ENCODE measurements around the gene FLNA. TPM values are rescaled to one million over a fixed set of nuclear protein-coding genes. Genes with fewer than 3 reads are reported as not detected.
A peak's percentile ranks its signal among the peaks of the same experiment; 100 is the strongest.

FLNA gene
- total and polyA plus RNA-seq, 2 donors = 164 to 412 TPM

GRCh38 chrX:154356596-154356995, 17.8 kb downstream of the FLNA start:
- Histone ChIP-seq H3K4me3 (ENCODE audit: low read length in 2 of 2) (no peak overlapping the region), H3K4me1 (ENCODE audit: control insufficient read depth in 2 of 2, insufficient read depth in 2 of 2, low read length in 2 of 2) (no peaks in the 10 kb centered on the region), H3K27ac (ENCODE audit: low read depth in 1 of 2, low read length in 1 of 2) (no peak overlapping the region), H3K36me3 (ENCODE audit: control insufficient read depth in 2 of 2, insufficient read depth in 2 of 2, low read length in 1 of 2) (peaks cover 78 to 91% of the 10 kb centered on the region in 2 donors), H3K27me3 (ENCODE audit: control insufficient read depth in 2 of 2, insufficient read depth in 1 of 2, low read length in 1 of 2) (no peaks in the 10 kb centered on the region), H3K9me3 (ENCODE audit: control insufficient read depth in 2 of 2, insufficient read depth in 1 of 2, low read length in 1 of 2) (peaks cover 0 to under 1% of the 10 kb centered on the region in 2 donors)
- DNase-seq (ENCODE audit: low read depth in 6 of 9, low spot score in 9 of 9) = no peak
- 96% methylated on average over 13 of the region's 13 CpGs for WGBS

GRCh38 chrX:154355776-154356140, 18.7 kb downstream of the FLNA start:
- no peak for DNase-seq (ENCODE audit: low read depth in 6 of 9, low spot score in 9 of 9)
- Histone ChIP-seq H3K9me3 (ENCODE audit: control insufficient read depth in 2 of 2, insufficient read depth in 1 of 2, low read length in 1 of 2) (no peaks in the 10 kb centered on the region), H3K36me3 (ENCODE audit: control insufficient read depth in 2 of 2, insufficient read depth in 2 of 2, low read length in 1 of 2) (peaks cover 81 to 95% of the 10 kb centered on the region in 2 donors), H3K4me1 (ENCODE audit: control insufficient read depth in 2 of 2, insufficient read depth in 2 of 2, low read length in 2 of 2) (no peaks in the 10 kb centered on the region), H3K27ac (ENCODE audit: low read depth in 1 of 2, low read length in 1 of 2) (no peak overlapping the region), H3K27me3 (ENCODE audit: control insufficient read depth in 2 of 2, insufficient read depth in 1 of 2, low read length in 1 of 2) (no peaks in the 10 kb centered on the region), H3K4me3 (ENCODE audit: low read length in 2 of 2) (no peak overlapping the region)
- 95% methylated on average over 12 of the region's 12 CpGs for WGBS

GRCh38 chrX:154355094-154355775, 19.2 kb downstream of the FLNA start:
- Histone ChIP-seq H3K4me1 (ENCODE audit: control insufficient read depth in 2 of 2, insufficient read depth in 2 of 2, low read length in 2 of 2) (no peaks in the 10 kb centered on the region), H3K9me3 (ENCODE audit: control insufficient read depth in 2 of 2, insufficient read depth in 1 of 2, low read length in 1 of 2) (no peaks in the 10 kb centered on the region), H3K36me3 (ENCODE audit: control insufficient read depth in 2 of 2, insufficient read depth in 2 of 2, low read length in 1 of 2) (peaks cover 83 to 95% of the 10 kb centered on the region in 2 donors), H3K27me3 (ENCODE audit: control insufficient read depth in 2 of 2, insufficient read depth in 1 of 2, low read length in 1 of 2) (no peaks in the 10 kb centered on the region), H3K27ac (ENCODE audit: low read depth in 1 of 2, low read length in 1 of 2) (no peak overlapping the region), H3K4me3 (ENCODE audit: low read length in 2 of 2) (no peak overlapping the region)
- no peak for DNase-seq (ENCODE audit: low read depth in 6 of 9, low spot score in 9 of 9)
- 93% methylated on average over 30 of the region's 30 CpGs for WGBS

- no peaks in the 10 kb centered on the region for H3K27me3 ChIP-seq (ENCODE audit: control insufficient read depth in 2 of 2, insufficient read depth in 1 of 2, low read length in 1 of 2)
- H3K9me3 ChIP-seq (ENCODE audit: control insufficient read depth in 2 of 2, insufficient read depth in 1 of 2, low read length in 1 of 2) = no peaks in the 10 kb centered on the region
- H3K27ac ChIP-seq (ENCODE audit: low read depth in 1 of 2, low read length in 1 of 2) = no peak overlapping the region
- peaks cover 83 to 95% of the 10 kb centered on the region in 2 donors for H3K36me3 ChIP-seq (ENCODE audit: control insufficient read depth in 2 of 2, insufficient read depth in 2 of 2, low read length in 1 of 2)
- WGBS = 95% methylated on average over 13 of the region's 13 CpGs
- no peaks in the 10 kb centered on the region for H3K4me1 ChIP-seq (ENCODE audit: control insufficient read depth in 2 of 2, insufficient read depth in 2 of 2, low read length in 2 of 2)
- no peak overlapping the region for H3K4me3 ChIP-seq (ENCODE audit: low read length in 2 of 2)
- no peak for DNase-seq (ENCODE audit: low read depth in 6 of 9, low spot score in 9 of 9)
These were observed 19.9 kb downstream of the FLNA start for GRCh38 chrX:154354516-154354915.

- Histone ChIP-seq H3K27me3 (ENCODE audit: control insufficient read depth in 2 of 2, insufficient read depth in 1 of 2, low read length in 1 of 2) (no peaks in the 10 kb centered on the region), H3K36me3 (ENCODE audit: control insufficient read depth in 2 of 2, insufficient read depth in 2 of 2, low read length in 1 of 2) (peaks cover 83 to 95% of the 10 kb centered on the region in 2 donors), H3K4me1 (ENCODE audit: control insufficient read depth in 2 of 2, insufficient read depth in 2 of 2, low read length in 2 of 2) (no peaks in the 10 kb centered on the region), H3K9me3 (ENCODE audit: control insufficient read depth in 2 of 2, insufficient read depth in 1 of 2, low read length in 1 of 2) (no peaks in the 10 kb centered on the region), H3K27ac (ENCODE audit: low read depth in 1 of 2, low read length in 1 of 2) (no peak overlapping the region), H3K4me3 (ENCODE audit: low read length in 2 of 2) (no peak overlapping the region)
- WGBS = 98% methylated on average over 14 of the region's 14 CpGs
- no peak for DNase-seq (ENCODE audit: low read depth in 6 of 9, low spot score in 9 of 9)
These were observed 20.4 kb downstream of the FLNA start for GRCh38 chrX:154354013-154354412.

- no peak for DNase-seq (ENCODE audit: low read depth in 6 of 9, low spot score in 9 of 9)
- H3K27me3 ChIP-seq (ENCODE audit: control insufficient read depth in 2 of 2, insufficient read depth in 1 of 2, low read length in 1 of 2) = no peaks in the 10 kb centered on the region
- peaks cover 79 to 95% of the 10 kb centered on the region in 2 donors for H3K36me3 ChIP-seq (ENCODE audit: control insufficient read depth in 2 of 2, insufficient read depth in 2 of 2, low read length in 1 of 2)
- H3K27ac ChIP-seq (ENCODE audit: low read depth in 1 of 2, low read length in 1 of 2) = no peak overlapping the region
- H3K9me3 ChIP-seq (ENCODE audit: control insufficient read depth in 2 of 2, insufficient read depth in 1 of 2, low read length in 1 of 2) = no peaks in the 10 kb centered on the region
- no peak overlapping the region for H3K4me3 ChIP-seq (ENCODE audit: low read length in 2 of 2)
- H3K4me1 ChIP-seq (ENCODE audit: control insufficient read depth in 2 of 2, insufficient read depth in 2 of 2, low read length in 2 of 2) = no peaks in the 10 kb centered on the region
- WGBS = 98% methylated on average over 24 of the region's 24 CpGs
These were observed 21.1 kb downstream of the FLNA start for GRCh38 chrX:154353172-154353843.

- Histone ChIP-seq H3K27ac (ENCODE audit: low read depth in 1 of 2, low read length in 1 of 2) (no peak overlapping the region), H3K4me3 (ENCODE audit: low read length in 2 of 2) (no peak overlapping the region), H3K4me1 (ENCODE audit: control insufficient read depth in 2 of 2, insufficient read depth in 2 of 2, low read length in 2 of 2) (peaks cover 0 to 2% of the 10 kb centered on the region in 2 donors), H3K36me3 (ENCODE audit: control insufficient read depth in 2 of 2, insufficient read depth in 2 of 2, low read length in 1 of 2) (peaks cover 74 to 89% of the 10 kb centered on the region in 2 donors), H3K9me3 (ENCODE audit: control insufficient read depth in 2 of 2, insufficient read depth in 1 of 2, low read length in 1 of 2) (no peaks in the 10 kb centered on the region), H3K27me3 (ENCODE audit: control insufficient read depth in 2 of 2, insufficient read depth in 1 of 2, low read length in 1 of 2) (no peaks in the 10 kb centered on the region)
- 94% methylated on average over 13 of the region's 13 CpGs for WGBS
- DNase-seq (ENCODE audit: low read depth in 6 of 9, low spot score in 9 of 9) = no peak
These were observed 22.0 kb downstream of the FLNA start for GRCh38 chrX:154352466-154352865.

GRCh38 chrX:154352012-154352401, 22.4 kb downstream of the FLNA start:
- Histone ChIP-seq H3K4me3 (ENCODE audit: low read length in 2 of 2) (no peak overlapping the region), H3K27me3 (ENCODE audit: control insufficient read depth in 2 of 2, insufficient read depth in 1 of 2, low read length in 1 of 2) (no peaks in the 10 kb centered on the region), H3K36me3 (ENCODE audit: control insufficient read depth in 2 of 2, insufficient read depth in 2 of 2, low read length in 1 of 2) (peaks cover 70 to 84% of the 10 kb centered on the region in 2 donors), H3K9me3 (ENCODE audit: control insufficient read depth in 2 of 2, insufficient read depth in 1 of 2, low read length in 1 of 2) (no peaks in the 10 kb centered on the region), H3K27ac (ENCODE audit: low read depth in 1 of 2, low read length in 1 of 2) (no peak overlapping the region), H3K4me1 (ENCODE audit: control insufficient read depth in 2 of 2, insufficient read depth in 2 of 2, low read length in 2 of 2) (peaks cover 0 to 6% of the 10 kb centered on the region in 2 donors)
- no peak for DNase-seq (ENCODE audit: low read depth in 6 of 9, low spot score in 9 of 9)
- 95% methylated on average over 14 of the region's 14 CpGs for WGBS

- 56% methylated on average over 30 of the region's 30 CpGs for WGBS
- H3K27ac ChIP-seq (ENCODE audit: low read depth in 1 of 2, low read length in 1 of 2) = peak overlapping the region in 1 of 2 donors; percentile 5
- H3K4me1 ChIP-seq (ENCODE audit: control insufficient read depth in 2 of 2, insufficient read depth in 2 of 2, low read length in 2 of 2) = peaks cover 0 to 6% of the 10 kb centered on the region in 2 donors
These were observed 23.0 kb downstream of the FLNA start for GRCh38 chrX:154351183-154352011.

More at GRCh38 chrX:154351183-154352011, 23.0 kb downstream of the FLNA start:
- H3K36me3 ChIP-seq (ENCODE audit: control insufficient read depth in 2 of 2, insufficient read depth in 2 of 2, low read length in 1 of 2) = peaks cover 65 to 80% of the 10 kb centered on the region in 2 donors
- no peak for DNase-seq (ENCODE audit: low read depth in 6 of 9, low spot score in 9 of 9)
- no peaks in the 10 kb centered on the region for H3K9me3 ChIP-seq (ENCODE audit: control insufficient read depth in 2 of 2, insufficient read depth in 1 of 2, low read length in 1 of 2)
- H3K27me3 ChIP-seq (ENCODE audit: control insufficient read depth in 2 of 2, insufficient read depth in 1 of 2, low read length in 1 of 2) = no peaks in the 10 kb centered on the region
- no peak overlapping the region for H3K4me3 ChIP-seq (ENCODE audit: low read length in 2 of 2)
